ENCODE results near the gene RAB7B.

The RAB7B gene

GRCh38 chr1:205947024-205947423 is 56.2 kb downstream of the RAB7B start:
- no peaks in the 10 kb centered on the region for H3K27me3 ChIP-seq (ENCODE audit: control insufficient read depth, insufficient read depth, low read length)
- H3K4me1 ChIP-seq (ENCODE audit: control insufficient read depth, insufficient read depth, low read length): no peaks in the 10 kb centered on the region
- no peaks in the 10 kb centered on the region for H3K9me3 ChIP-seq (ENCODE audit: control insufficient read depth, insufficient read depth, low read length)
- no peak overlapping the region for H3K27ac ChIP-seq (ENCODE audit: low read depth, low read length)
- no peak overlapping the region for H3K4me3 ChIP-seq (ENCODE audit: low read depth, low read length)
- H3K9ac ChIP-seq (ENCODE audit: low read depth, low read length): no peak overlapping the region
- no peaks in the 10 kb centered on the region for H3K36me3 ChIP-seq (ENCODE audit: control insufficient read depth, insufficient read depth, low read length)

- Histone ChIP-seq H3K4me3 (ENCODE audit: low read depth, low read length) (no peak overlapping the region), H3K4me1 (ENCODE audit: control insufficient read depth, insufficient read depth, low read length) (peaks cover 9% of the 10 kb centered on the region), H3K9ac (ENCODE audit: low read depth, low read length) (no peak overlapping the region), H3K27ac (ENCODE audit: low read depth, low read length) (no peak overlapping the region), H3K36me3 (ENCODE audit: control insufficient read depth, insufficient read depth, low read length) (no peaks in the 10 kb centered on the region), H3K27me3 (ENCODE audit: control insufficient read depth, insufficient read depth, low read length) (no peaks in the 10 kb centered on the region), H3K9me3 (ENCODE audit: control insufficient read depth, insufficient read depth, low read length) (no peaks in the 10 kb centered on the region)
Observed at GRCh38 chr1:205945069-205945468, 58.1 kb downstream of the RAB7B start.

- no peaks in the 10 kb centered on the region for H3K27me3 ChIP-seq (ENCODE audit: control insufficient read depth, insufficient read depth, low read length)
- no peak overlapping the region for H3K27ac ChIP-seq (ENCODE audit: low read depth, low read length)
- no peaks in the 10 kb centered on the region for H3K9me3 ChIP-seq (ENCODE audit: control insufficient read depth, insufficient read depth, low read length)
- peaks cover 14% of the 10 kb centered on the region for H3K4me1 ChIP-seq (ENCODE audit: control insufficient read depth, insufficient read depth, low read length)
- H3K9ac ChIP-seq (ENCODE audit: low read depth, low read length): no peak overlapping the region
- no peaks in the 10 kb centered on the region for H3K36me3 ChIP-seq (ENCODE audit: control insufficient read depth, insufficient read depth, low read length)
- no peak overlapping the region for H3K4me3 ChIP-seq (ENCODE audit: low read depth, low read length)
Observed at GRCh38 chr1:205944525-205944924, 58.7 kb downstream of the RAB7B start.

GRCh38 chr1:205943245-205943644 is 60.0 kb downstream of the RAB7B start, which contains the start of gene SLC26A9:
SLC26A9 (minus strand) TSS chr1:205943456; CDS start chr1:205935820, 7,636 bp downstream.
- Histone ChIP-seq H3K27me3 (ENCODE audit: control insufficient read depth, insufficient read depth, low read length) (peaks cover 6% of the 10 kb centered on the region; the same call in 1 of the 2 replicates), H3K4me1 (ENCODE audit: control insufficient read depth, insufficient read depth, low read length) (peaks cover 19% of the 10 kb centered on the region), H3K36me3 (ENCODE audit: control insufficient read depth, insufficient read depth, low read length) (no peaks in the 10 kb centered on the region), H3K9me3 (ENCODE audit: control insufficient read depth, insufficient read depth, low read length) (no peaks in the 10 kb centered on the region), H3K4me3 (ENCODE audit: low read depth, low read length) (no peak within 1 kb of the TSS), H3K9ac (ENCODE audit: low read depth, low read length) (no peak within 1 kb of the TSS), H3K27ac (ENCODE audit: low read depth, low read length) (no peak within 1 kb of the TSS)

GRCh38 chr1:205942631-205943159 is 60.5 kb downstream of the RAB7B start:
- H3K27ac ChIP-seq (ENCODE audit: low read depth, low read length): no peak overlapping the region
- peaks cover 7% of the 10 kb centered on the region; the same call in 1 of the 2 replicates for H3K27me3 ChIP-seq (ENCODE audit: control insufficient read depth, insufficient read depth, low read length)
- no peaks in the 10 kb centered on the region for H3K36me3 ChIP-seq (ENCODE audit: control insufficient read depth, insufficient read depth, low read length)
- no peak overlapping the region for H3K4me3 ChIP-seq (ENCODE audit: low read depth, low read length)
- no peaks in the 10 kb centered on the region for H3K9me3 ChIP-seq (ENCODE audit: control insufficient read depth, insufficient read depth, low read length)
- H3K9ac ChIP-seq (ENCODE audit: low read depth, low read length): no peak overlapping the region
- peaks cover 19% of the 10 kb centered on the region for H3K4me1 ChIP-seq (ENCODE audit: control insufficient read depth, insufficient read depth, low read length)

- Histone ChIP-seq H3K4me3 (ENCODE audit: low read depth, low read length) (no peak overlapping the region), H3K4me1 (ENCODE audit: control insufficient read depth, insufficient read depth, low read length) (peaks cover 19% of the 10 kb centered on the region), H3K36me3 (ENCODE audit: control insufficient read depth, insufficient read depth, low read length) (no peaks in the 10 kb centered on the region), H3K9ac (ENCODE audit: low read depth, low read length) (no peak overlapping the region), H3K27ac (ENCODE audit: low read depth, low read length) (no peak overlapping the region), H3K9me3 (ENCODE audit: control insufficient read depth, insufficient read depth, low read length) (no peaks in the 10 kb centered on the region), H3K27me3 (ENCODE audit: control insufficient read depth, insufficient read depth, low read length) (peaks cover 7% of the 10 kb centered on the region; the same call in 1 of the 2 replicates)
Observed at GRCh38 chr1:205940710-205941109, 62.5 kb downstream of the RAB7B start.

GRCh38 chr1:205939690-205940330 is 63.4 kb downstream of the RAB7B start:
- H3K27ac ChIP-seq (ENCODE audit: low read depth, low read length): no peak overlapping the region
- peaks cover 7% of the 10 kb centered on the region; the same call in 1 of the 2 replicates for H3K27me3 ChIP-seq (ENCODE audit: control insufficient read depth, insufficient read depth, low read length)
- H3K36me3 ChIP-seq (ENCODE audit: control insufficient read depth, insufficient read depth, low read length): no peaks in the 10 kb centered on the region
- no peaks in the 10 kb centered on the region for H3K9me3 ChIP-seq (ENCODE audit: control insufficient read depth, insufficient read depth, low read length)
- H3K4me3 ChIP-seq (ENCODE audit: low read depth, low read length): no peak overlapping the region
- H3K9ac ChIP-seq (ENCODE audit: low read depth, low read length): no peak overlapping the region
- peaks cover 19% of the 10 kb centered on the region for H3K4me1 ChIP-seq (ENCODE audit: control insufficient read depth, insufficient read depth, low read length)

- no peaks in the 10 kb centered on the region for H3K36me3 ChIP-seq (ENCODE audit: control insufficient read depth, insufficient read depth, low read length)
- no peaks in the 10 kb centered on the region for H3K9me3 ChIP-seq (ENCODE audit: control insufficient read depth, insufficient read depth, low read length)
- peaks cover 7% of the 10 kb centered on the region; the same call in 1 of the 2 replicates for H3K27me3 ChIP-seq (ENCODE audit: control insufficient read depth, insufficient read depth, low read length)
- peaks cover 23% of the 10 kb centered on the region for H3K4me1 ChIP-seq (ENCODE audit: control insufficient read depth, insufficient read depth, low read length)
- no peak overlapping the region for H3K4me3 ChIP-seq (ENCODE audit: low read depth, low read length)
- H3K9ac ChIP-seq (ENCODE audit: low read depth, low read length): no peak overlapping the region
- no peak overlapping the region for H3K27ac ChIP-seq (ENCODE audit: low read depth, low read length)
Observed at GRCh38 chr1:205938682-205939081, 64.5 kb downstream of the RAB7B start.

GRCh38 chr1:205936846-205937586 is 66.2 kb downstream of the RAB7B start:
- peaks cover 7% of the 10 kb centered on the region; the same call in 1 of the 2 replicates for H3K27me3 ChIP-seq (ENCODE audit: control insufficient read depth, insufficient read depth, low read length)
- H3K27ac ChIP-seq (ENCODE audit: low read depth, low read length): no peak overlapping the region
- no peaks in the 10 kb centered on the region for H3K9me3 ChIP-seq (ENCODE audit: control insufficient read depth, insufficient read depth, low read length)
- peaks cover 28% of the 10 kb centered on the region for H3K4me1 ChIP-seq (ENCODE audit: control insufficient read depth, insufficient read depth, low read length)
- no peak overlapping the region for H3K9ac ChIP-seq (ENCODE audit: low read depth, low read length)
- H3K4me3 ChIP-seq (ENCODE audit: low read depth, low read length): no peak overlapping the region
- H3K36me3 ChIP-seq (ENCODE audit: control insufficient read depth, insufficient read depth, low read length): no peaks in the 10 kb centered on the region

- peaks cover 28% of the 10 kb centered on the region for H3K4me1 ChIP-seq (ENCODE audit: control insufficient read depth, insufficient read depth, low read length)
- no peak overlapping the region for H3K9ac ChIP-seq (ENCODE audit: low read depth, low read length)
- no peaks in the 10 kb centered on the region for H3K9me3 ChIP-seq (ENCODE audit: control insufficient read depth, insufficient read depth, low read length)
- no peak overlapping the region for H3K4me3 ChIP-seq (ENCODE audit: low read depth, low read length)
- no peaks in the 10 kb centered on the region for H3K36me3 ChIP-seq (ENCODE audit: control insufficient read depth, insufficient read depth, low read length)
- H3K27ac ChIP-seq (ENCODE audit: low read depth, low read length): no peak overlapping the region
- H3K27me3 ChIP-seq (ENCODE audit: control insufficient read depth, insufficient read depth, low read length): peaks cover 7% of the 10 kb centered on the region; the same call in 1 of the 2 replicates
Observed at GRCh38 chr1:205936311-205936710, 66.9 kb downstream of the RAB7B start.

- Histone ChIP-seq H3K4me1 (ENCODE audit: control insufficient read depth, insufficient read depth, low read length) (peaks cover 27% of the 10 kb centered on the region), H3K27me3 (ENCODE audit: control insufficient read depth, insufficient read depth, low read length) (peaks cover 7% of the 10 kb centered on the region; the same call in 1 of the 2 replicates), H3K36me3 (ENCODE audit: control insufficient read depth, insufficient read depth, low read length) (no peaks in the 10 kb centered on the region), H3K9ac (ENCODE audit: low read depth, low read length) (no peak overlapping the region), H3K4me3 (ENCODE audit: low read depth, low read length) (no peak overlapping the region), H3K9me3 (ENCODE audit: control insufficient read depth, insufficient read depth, low read length) (no peaks in the 10 kb centered on the region), H3K27ac (ENCODE audit: low read depth, low read length) (no peak overlapping the region)
Observed at GRCh38 chr1:205935869-205936268, 67.3 kb downstream of the RAB7B start.

Data from HUES48 (cell line).